D721Med (cell line): Measurements from ENCODE around the gene MBD3L2.

Source experiments
- DNase-seq: peaks from one replicate; pipeline ENCODE4 v3.0.0; 2011; ENCODE audit warnings: low spot score; ENCODE audit not compliant: insufficient read length
- FAIRE-seq: peaks from 2 replicates; lab custom pipeline; 2011; peaks lifted over from hg19 to GRCh38; lab: Jason Lieb, UNC
- CTCF ChIP-seq: IDR thresholded peaks from 2 replicates; pipeline ENCODE4 v1.5.1; 2012; ENCODE audit warnings: mild to moderate bottlenecking, control low read depth; ENCODE audit not compliant: insufficient read depth; ENCODE audit errors: missing control alignments

Gene MBD3L2

GRCh38 chr19:7098701-7099596 lies 49.8 kb downstream of the MBD3L2 start:
- DNase-seq (peak; percentile 61), FAIRE-seq (no peak)
- no peak for TF ChIP-seq CTCF

- TF ChIP-seq CTCF = no peak
- no peak for FAIRE-seq
- no peak for DNase-seq
These were observed 50.4 kb downstream of the MBD3L2 start for GRCh38 chr19:7099597-7099921.
